Stimulated activated CD8-positive, alpha-beta memory T cell treated with anti-CD3 and anti-CD28 coated beads, Interleukin-2, amount 100 ng/mL, for 48 hours (primary cell): ENCODE data around the gene AFF1.

Source experiments
- DNase-seq, 2 donors: peaks; one replicate each; pipeline ENCODE4 v3.0.0-alpha.2; 2020; ENCODE audit warnings: low read depth in 2 of 2

The AFF1 gene

GRCh38 chr4:87151730-87152129 is 216.9 kb downstream of the AFF1 start:
- DNase-seq, result no peak

- no peak for DNase-seq
Observed at GRCh38 chr4:87152310-87153041, 217.7 kb downstream of the AFF1 start.

GRCh38 chr4:87153078-87153870 is 218.5 kb downstream of the AFF1 start:
- DNase-seq, result no peak

DNA sequence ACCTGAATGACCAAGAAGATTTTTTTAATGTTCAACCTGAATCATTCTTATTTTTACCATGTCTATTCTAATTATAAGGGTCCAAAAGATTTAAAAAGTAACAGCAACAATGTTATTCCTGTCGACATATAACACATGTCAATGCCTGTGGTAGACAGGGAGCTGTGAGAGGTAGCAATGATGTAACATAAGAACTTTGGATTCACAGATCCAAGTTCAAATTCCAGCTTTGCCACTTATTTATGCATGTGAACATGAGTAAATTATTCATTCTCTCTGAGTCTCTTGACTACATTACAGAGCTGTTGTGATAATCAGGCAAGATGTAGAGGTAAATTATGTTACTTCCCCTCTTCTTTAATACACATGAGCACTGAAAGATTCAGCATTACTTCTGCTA is 231.1 kb downstream of the AFF1 start:
- no peak for DNase-seq

GRCh38 chr4:87166296-87166854 is 231.6 kb downstream of the AFF1 start:
- no peak for DNase-seq

GRCh38 chr4:87171944-87172343 is 237.1 kb downstream of the AFF1 start:
- no peak for DNase-seq

GRCh38 chr4:87174672-87175071 is 239.9 kb downstream of the AFF1 start:
- DNase-seq, result no peak

DNA sequence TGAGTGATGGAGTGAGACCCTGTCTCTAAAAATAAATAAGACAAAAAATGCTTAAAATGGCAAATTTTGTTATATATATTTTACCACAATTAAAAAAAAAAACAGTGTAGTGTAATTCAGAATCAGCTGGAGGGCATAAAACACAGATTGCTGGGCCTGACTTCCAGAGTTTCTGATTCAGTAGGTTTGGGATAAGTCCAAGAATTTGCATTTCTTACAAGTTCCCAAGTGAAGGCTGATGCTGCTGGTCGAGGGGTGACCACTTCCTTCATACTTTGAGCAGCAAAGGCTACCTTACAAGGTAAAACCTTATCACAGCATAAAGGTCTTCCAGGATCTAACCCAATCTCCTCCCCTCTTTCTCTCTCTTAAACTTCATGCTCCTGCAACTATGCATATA is 244.9 kb downstream of the AFF1 start:
- DNase-seq, result no peak

DNA sequence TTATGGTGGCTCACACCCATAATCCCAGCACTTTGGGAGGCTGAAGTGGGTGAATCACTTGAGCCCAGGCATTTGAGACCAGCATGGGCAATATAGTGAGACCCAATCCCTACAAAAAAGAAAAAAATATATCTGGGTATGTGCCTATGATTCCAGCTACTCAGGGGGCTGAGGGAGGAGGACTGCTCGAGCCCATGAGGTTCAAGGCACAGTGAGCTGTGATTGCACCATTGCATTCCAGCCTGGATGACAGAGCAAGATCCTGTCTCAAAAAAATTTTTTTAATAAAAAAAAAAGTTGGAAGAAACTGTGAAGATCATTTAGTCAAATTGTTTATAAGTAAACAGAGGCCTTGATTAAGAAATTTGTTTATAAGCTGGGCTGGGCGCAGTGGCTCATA is 246.0 kb downstream of the AFF1 start:
- DNase-seq, result no peak

DNA sequence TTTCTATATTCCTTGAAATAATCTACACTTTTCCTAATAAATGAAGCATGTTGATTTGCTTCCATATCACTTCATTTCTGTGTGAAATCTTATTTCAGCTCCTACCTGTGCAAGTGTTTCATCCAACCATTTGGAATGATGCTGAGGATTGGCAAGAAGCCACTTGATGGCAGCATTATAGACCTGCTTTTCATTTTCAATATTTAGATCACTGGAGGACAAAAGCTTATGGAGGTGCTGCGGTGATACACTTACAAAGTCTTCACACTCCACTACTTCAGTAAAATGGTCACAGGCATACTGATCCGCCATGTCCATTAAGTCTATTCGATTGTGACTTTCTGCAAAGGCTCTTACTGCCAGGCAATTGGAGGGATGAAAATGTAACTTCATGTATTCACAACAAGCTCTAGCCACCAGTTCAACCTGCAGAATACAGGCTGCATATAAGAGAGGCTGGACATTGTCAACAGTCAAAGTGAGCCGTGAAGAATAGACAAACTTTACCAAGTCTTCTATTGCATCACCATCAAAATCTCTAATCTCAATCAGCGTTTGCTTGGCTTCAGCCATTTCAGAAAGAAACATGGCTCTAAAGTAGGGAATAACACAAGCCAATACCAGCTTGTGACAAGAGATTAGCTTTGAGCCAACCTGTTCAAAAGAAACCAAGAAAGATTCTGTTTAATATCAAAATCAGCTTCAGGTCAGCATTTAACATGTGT is 250.5 kb downstream of the AFF1 start:
- DNase-seq, result no peak

DNA sequence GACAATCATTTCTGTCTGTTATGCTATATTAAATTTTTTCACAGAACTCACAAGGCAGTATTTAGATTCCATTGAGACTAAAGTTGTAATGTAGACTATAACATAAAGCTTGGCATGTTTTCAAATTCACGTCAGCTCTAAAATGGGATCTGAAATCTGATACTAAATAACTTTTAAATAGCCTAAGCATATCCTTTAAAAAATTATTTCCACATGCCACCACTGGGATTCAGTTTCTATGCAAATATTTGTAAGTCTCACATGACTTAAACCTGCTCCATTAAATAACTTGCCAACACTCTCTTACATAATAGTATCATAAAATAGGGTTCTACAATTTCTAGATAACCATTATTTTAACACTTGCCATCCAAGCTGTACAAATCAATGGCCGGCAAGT is 253.2 kb downstream of the AFF1 start:
- DNase-seq, result no peak

- no peak for DNase-seq
Observed at GRCh38 chr4:87188932-87189331, 254.1 kb downstream of the AFF1 start.
